GM19395 (cell line): ENCODE measurements around the gene SLC25A51.

ENCODE experiments used
- ATAC-seq: cut with Tn5 transposase; IDR thresholded peaks from one replicate; pipeline ENCODE4 v1.9.1; 2021; ENCODE audit warnings: mild to moderate bottlenecking, moderate library complexity; ENCODE audit not compliant: unreplicated experiment

The SLC25A51 gene

GRCh38 chr9:37938121-37938891 is 34.4 kb upstream of the SLC25A51 start:
- ATAC-seq: no peak

- ATAC-seq: no peak
Observed at GRCh38 chr9:37937366-37937765, 33.4 kb upstream of the SLC25A51 start.

DNA sequence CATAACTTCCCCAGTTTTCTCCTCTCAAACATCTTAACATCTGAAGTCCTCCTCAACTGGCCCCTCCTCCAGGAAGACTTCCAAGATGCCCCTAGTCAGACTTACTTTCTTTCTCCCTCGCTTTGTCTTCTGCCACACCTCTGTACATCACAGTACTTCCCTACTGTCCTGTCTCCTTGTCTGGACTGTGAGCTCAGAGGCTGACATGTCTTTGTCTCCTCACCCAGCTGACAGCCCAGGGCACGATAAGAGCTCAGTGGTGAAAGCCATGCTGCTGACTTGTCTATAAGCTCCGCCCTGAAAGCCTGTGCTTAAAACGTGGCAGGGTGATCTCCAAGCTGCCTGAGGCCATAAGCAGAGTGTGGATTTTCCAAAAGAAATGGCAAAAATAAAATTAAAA is 33.0 kb upstream of the SLC25A51 start:
- ATAC-seq: no peak

DNA sequence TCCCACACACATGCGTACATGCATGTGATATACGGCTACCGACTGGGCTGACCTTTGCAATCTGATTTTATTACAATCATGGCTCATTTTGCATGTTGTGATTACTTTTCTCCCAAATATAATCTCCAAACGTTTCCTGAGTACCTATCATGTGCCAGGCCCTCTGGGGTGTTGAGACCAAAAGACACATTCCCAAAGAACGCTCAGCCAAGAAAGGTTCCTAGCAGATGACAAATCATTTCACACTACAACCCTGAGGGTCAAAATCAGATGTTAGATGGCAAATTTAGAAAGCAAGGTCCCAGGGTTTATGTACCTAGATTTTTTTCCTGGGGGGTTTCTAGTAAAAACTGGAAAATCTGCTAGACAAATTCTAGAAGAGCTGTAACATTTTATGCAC is 32.4 kb upstream of the SLC25A51 start:
- ATAC-seq: no peak

DNA sequence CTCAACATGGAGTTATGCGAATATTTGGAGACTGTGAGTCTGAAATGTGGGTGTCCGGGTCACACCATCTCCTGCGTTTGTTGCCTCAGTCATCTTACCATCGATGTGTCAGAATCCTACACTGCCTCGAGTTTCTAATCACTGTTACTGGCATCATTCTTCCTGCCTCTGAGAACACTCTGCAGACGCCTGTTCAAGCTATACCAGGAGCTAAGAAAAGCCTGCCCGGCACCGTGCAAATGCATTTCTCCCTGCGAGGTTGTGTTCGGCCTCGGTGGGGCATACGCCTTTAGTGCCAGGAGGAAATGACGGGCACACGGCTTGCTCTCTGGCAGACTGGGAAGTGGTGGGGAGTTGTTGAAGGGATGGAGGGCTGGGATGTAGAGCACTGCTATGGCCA is 31.2 kb upstream of the SLC25A51 start:
- ATAC-seq: no peak

DNA sequence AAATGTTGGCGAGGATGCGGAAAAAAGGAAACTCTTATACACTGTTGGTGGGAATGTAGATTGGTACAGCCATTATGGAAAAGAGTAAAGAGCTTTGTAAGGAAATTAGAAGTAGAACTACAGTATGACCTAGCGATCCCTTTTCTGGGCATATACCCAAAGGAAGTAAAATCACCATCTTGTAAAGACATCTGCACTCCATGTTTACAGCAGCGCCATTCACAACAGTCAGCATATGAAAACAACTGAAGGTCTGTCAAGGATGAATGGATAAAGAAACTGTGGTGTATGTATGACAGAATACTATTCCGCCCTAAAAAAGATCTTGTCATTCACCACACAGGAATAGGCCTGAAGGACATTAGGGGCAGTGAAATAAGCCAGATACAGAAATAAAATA is 27.7 kb upstream of the SLC25A51 start:
- no peak for ATAC-seq

DNA sequence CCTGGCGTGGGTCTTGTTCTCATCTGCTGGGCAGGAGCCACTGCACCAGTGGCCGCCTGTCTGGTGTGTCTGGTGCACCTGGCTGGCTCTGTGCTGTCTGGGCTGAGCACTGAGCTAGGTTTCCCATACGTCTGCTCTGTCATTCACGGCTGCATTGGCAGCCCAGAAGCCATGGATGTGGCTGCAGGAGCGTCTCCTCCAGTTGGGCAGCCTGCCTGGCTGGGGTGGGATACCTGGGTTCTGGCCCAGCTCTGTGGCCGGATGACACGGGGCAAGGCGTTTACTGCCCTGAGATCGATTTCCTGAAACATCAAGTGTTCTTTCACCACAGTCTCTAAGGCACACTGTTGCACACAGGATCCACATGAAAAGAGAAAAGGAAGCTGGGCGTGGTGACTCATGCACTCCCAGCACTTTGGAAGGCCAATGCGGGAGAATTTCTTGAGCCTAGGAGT is 25.5 kb upstream of the SLC25A51 start:
- ATAC-seq: no peak

DNA sequence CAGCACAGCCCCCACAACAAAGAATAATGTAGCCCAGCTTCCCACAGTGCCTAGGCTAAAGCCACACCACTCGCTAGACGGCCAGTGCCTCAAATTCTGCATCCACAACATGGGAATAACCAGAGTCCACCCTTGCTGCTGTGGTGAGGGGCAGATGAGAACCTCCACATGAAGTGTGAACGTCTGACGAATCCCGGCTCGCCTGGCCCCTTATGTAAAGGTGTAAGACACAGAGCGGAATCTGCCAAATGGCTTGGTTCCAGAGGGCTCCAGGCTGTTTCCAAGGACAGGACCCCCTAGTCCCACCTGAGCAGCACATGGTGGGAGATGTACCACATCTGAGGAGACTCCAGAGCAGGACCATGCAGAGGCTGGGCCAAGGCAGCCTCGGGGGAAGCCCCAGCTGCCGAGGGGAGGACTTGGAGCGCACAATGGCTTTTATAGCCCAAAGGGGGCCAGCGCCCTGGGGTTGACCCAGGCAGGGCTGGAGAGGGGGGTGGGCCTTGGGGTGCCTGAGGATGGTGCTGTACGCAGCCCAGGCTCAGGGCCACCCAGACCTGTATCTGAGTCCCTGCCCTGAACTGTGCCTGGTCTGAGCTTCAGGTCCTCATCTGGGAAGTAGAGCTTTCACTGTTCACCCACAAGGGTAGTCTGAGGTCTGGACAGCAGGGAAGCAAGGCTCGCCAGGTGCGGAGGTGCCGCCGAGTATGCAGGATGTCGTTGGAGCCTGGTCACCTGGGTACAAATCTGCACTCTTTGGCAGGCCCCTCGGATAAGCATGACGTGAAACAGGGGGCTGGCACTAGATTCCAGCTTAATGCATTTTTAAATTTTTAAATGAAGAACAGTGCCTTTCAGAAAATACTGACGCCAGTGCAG is 24.9 kb upstream of the SLC25A51 start:
- no peak for ATAC-seq

GRCh38 chr9:37927601-37928551 is 23.9 kb upstream of the SLC25A51 start:
- no peak for ATAC-seq

DNA sequence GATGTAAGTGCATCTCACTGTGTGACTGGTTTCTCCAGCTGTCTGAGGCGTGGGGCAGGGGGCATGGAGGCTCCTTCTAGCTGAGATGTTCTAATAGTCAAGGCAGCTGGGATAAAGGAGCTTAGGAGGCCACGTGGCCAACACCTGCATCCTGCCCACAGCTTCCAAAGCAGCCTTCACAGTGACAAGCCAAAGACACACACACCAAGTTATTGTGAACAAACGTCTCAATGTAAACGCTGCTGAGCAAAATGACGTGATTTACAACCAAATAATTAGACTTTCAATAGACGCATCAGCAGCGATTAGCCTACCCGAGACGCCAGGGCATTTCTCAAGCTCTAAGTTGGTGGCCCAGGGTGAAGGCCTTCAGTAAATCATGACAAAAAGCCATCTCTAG is 23.2 kb upstream of the SLC25A51 start:
- no peak for ATAC-seq

DNA sequence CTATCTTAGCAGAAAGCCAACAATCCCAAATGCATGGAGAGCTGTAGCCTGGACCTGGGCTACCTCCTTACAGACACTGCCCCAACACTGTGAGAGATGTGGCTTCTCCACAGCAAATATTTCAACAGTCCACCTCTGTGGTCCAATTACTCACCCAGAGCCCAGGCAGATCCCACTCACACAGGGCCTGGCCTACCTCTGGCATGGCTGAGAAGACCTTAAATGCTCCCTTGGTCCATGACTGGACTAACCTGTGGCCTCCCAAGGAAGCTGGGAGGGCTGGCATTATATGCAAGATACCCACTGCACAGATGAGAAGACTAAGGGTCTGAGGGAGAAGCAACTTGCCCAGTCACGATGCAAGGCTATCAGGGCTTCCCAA is 22.8 kb upstream of the SLC25A51 start:
- ATAC-seq: no peak

GRCh38 chr9:37925786-37926736 is 22.1 kb upstream of the SLC25A51 start:
- ATAC-seq: no peak

- no peak for ATAC-seq
Observed at GRCh38 chr9:37925006-37925405, 21.1 kb upstream of the SLC25A51 start.

- ATAC-seq: no peak
Observed at GRCh38 chr9:37924538-37924937, 20.6 kb upstream of the SLC25A51 start.

GRCh38 chr9:37923796-37924427 is 20.0 kb upstream of the SLC25A51 start:
- ATAC-seq: no peak

DNA sequence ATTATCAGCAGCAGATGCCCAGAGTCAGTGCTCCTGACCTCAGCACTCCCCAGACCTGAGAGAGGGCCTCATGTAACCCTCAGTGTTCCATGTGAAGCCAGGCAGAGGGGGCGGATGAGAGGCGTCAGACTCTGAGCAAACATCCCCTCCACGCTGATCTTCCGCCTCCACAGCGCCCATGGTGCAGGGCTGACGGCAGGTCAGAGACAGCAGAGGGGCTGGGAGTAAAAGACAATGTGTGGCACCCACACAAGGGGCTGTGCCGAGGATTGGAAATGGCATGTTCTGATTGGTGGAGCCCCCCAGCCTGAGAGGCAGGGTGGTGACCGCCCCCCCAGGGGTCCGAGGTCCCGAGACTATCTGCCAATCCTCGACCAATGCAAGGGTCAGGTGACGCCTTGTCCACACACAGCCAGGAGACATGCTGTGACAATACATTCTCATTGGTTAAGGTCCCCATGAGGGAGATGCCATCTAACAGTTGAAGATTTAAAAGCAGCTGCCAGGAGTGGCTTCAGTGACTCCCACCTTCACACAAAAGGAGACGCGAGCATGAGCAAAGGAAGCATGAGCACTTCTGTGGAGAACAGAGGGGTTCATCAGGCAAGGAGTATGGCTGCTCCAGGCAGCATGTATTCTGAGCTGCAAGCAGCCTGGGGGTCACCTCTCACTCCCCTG is 19.3 kb upstream of the SLC25A51 start:
- no peak for ATAC-seq

GRCh38 chr9:37922363-37923117 is 18.6 kb upstream of the SLC25A51 start:
- no peak for ATAC-seq
